GM11168 (cell line): Measurements from ENCODE around the gene URGCP.
"Not testable (repeated sequence)": the region's sequence is repeated elsewhere in the genome, so short reads cannot be mapped to it uniquely, and the experiment has no call there.

Source experiments
- in situ Hi-C: fragments of 300-500 bp; cut with MboI; formaldehyde crosslinking; loops from one replicate; pipeline ENCODE4 v1.12.0; 2022; ENCODE audit warnings: low sequenced_read_pairs; ENCODE audit not compliant: unreplicated experiment

The URGCP gene

DNA sequence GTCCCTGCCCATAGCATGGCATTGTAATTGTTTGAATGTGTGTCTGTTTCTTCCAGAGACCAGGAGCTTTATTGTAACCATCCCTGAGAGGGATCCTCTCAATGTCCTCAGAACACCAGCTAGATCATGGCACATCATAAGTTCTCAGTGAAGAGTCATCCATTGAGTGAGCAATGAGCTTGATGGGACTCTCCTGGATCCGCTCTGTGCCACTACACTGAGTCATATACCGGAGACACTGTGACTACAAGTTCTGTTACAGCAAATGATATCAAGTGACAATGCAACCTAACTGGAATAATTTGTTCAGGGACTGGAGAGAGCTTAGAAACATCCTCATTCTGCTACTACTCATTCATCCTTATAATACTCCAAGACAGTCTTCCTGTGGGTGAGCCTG is 62.1 kb downstream of the URGCP start:
- in situ Hi-C loops, result loop anchor here (5.0 kb wide), 1 partner anchor 117 kb away; the partner anchor contains the start of gene COA1

DNA sequence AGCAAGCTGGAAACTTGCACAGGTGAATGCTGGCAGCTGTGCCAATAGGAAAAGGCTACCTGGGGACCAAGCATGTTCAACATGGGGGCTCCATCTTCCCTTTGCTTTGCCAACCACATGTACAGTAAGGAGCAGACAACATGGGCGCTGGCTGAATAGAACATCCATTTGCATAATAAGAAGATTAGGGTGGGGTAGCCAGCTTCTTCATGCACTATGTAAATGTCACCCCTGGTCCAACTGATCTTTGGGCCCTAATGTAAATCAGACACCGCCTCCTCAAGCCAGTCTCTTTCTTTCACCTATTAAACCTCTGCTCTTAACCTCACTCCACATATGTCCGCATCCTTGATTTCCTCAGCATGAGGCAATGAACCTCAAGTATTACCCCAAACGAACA is 63.1 kb downstream of the URGCP start:
- in situ Hi-C loops, result loop anchor here (5.0 kb wide), 1 partner anchor 116 kb away; the partner anchor contains the start of gene COA1

- in situ Hi-C loops, result loop anchor here (5.0 kb wide), 1 partner anchor 256 kb away; the partner anchor contains the start of gene STK17A
Observed at GRCh38 chr7:43838201-43838658, 68.2 kb downstream of the URGCP start.

DNA sequence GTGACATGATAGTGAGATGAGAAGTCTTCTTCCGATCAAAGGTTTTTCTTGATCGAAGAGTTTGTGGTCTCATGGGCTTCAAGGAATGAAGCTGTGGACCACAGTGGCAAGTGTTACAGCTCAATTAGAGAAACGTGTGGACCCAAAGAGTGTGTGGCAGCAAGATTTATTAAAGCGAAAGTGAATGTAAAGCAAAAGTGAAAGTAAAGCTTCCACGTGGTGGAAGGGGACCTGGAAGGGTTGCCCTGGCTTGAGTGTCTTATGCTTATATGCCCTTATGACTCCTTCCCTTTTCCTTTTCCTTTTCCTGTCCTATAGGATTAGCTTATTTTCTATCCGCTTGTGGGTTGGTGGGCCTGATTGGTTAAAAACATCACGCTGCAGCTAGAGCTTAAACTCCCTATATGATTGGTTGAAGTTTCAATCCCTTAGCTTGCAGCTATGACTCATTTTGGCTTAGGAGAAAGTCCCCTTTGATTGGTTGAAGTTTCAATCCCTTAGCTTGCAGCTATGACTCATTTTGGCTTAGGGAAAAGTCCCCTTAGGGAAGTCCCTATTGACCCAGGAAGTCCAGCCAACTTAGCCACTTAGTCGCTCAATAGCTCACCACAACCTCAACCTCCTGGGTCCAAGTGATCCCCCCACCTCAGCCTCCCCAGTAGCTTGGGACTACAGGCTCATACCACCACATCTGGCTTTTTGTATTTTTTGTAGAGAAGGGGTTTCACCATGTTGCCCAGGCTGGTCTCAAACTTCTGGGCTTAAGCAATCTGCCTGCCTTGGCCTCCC is 71.7 kb downstream of the URGCP start:
- in situ Hi-C loops, result loop anchor here (5.0 kb wide), 1 partner anchor 252 kb away; the partner anchor contains the start of gene STK17A

DNA sequence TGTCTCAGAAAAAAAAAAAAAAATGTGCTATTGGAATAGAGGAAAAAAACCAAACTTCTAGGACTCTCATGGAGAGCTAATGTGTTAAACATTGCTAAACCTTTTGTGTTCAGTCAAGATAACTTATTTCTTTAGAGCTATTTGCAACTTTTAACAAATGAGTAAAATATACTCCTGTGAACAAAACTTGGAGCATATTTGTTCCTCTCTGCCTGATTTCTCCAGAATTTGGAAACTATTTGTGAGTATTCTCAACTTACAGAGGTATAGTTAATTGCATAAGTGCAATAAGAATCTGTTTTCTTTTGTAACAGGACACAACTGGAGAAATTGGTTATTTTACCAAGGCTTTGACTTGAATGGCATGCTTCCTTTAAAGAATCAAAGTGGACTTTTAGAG is 75.5 kb downstream of the URGCP start:
- in situ Hi-C loops, result not testable (repeated sequence)
